Retina (tissue), 1 donor: ENCODE measurements around the gene FLT3LG.

ENCODE experiments used
- DNase-seq: peaks from one replicate; pipeline ENCODE4 v3.0.0-alpha.2; 2016

Gene FLT3LG, protein sequence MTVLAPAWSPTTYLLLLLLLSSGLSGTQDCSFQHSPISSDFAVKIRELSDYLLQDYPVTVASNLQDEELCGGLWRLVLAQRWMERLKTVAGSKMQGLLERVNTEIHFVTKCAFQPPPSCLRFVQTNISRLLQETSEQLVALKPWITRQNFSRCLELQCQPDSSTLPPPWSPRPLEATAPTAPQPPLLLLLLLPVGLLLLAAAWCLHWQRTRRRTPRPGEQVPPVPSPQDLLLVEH

DNA sequence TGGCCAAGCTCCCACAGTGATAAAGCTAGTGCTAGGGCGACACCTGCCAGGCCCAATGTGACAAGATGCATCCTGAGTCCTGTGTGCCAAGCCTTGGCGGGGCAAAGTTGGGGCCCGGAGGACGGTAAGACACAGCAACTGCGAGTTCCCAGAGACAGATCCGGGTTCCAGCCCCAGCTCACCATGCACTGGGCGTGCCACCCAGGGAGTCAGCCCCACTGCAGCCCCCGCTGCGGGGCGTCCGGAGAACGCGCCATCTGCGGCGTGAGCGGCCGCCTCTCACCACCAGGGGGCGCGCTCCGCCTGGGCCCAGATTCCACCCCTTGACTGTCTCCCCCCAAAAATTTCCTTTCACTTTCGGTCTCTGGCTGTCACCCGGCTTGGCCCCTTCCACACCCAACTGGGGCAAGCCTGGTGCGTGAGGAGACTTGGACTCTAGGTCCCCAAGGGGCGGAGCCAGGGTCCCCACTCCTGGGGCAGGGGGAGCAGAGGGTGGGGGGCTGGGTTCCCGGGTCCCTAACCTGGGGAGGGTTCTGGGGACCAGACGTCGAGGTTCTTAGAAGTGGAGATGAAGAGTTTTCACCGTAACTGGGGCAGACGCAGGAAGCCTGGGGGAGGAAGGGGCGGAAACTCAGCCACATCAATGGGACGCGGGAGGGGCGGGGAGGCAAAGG, at the start of gene FLT3LG:
TSS of gene FLT3LG (plus strand) at position 348 of the 674 bp plus-strand sequence. CDS start 425 bp downstream, outside the sequence.
- DNase-seq: peak; percentile 86

- no peak for DNase-seq
These were observed 48.8 kb upstream of the FLT3LG start, which contains the start of gene GFY for GRCh38 chr19:49425178-49425577. Gene GFY, plus strand, starts transcription at chr19:49425388. Its CDS starts 1,043 bp downstream, at chr19:49426431.

DNA sequence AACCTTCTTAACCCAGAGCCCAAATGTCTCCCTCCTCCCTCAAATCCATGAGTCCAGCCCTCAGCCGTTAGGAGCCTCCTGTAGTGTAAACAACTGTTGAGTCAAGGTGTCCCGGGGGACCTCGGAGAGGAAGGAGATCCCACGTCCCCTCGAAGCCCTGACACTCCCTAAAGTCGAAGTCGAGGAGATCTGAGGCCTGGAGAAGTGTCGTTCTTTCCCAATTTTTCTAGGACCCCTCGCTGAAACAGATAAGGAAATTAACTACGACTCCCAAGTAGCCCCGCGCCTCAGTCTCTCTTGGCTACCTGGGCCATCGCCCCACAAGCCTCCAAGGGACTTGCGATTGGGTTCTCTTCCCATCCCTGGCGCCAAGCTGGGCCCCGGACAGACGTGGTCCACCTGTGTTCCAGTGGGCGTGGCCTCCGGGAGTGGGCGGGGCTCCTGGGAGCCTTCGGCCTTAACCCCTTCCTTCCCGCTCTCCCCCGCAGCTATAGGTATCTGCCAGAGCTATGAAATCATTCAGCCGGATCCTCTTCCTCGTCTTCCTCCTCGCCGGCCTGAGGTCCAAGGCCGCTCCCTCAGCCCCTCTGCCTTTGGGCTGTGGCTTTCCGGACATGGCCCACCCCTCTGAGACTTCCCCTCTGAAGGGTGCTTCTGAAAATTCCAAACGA, 48.0 kb upstream of the FLT3LG start:
- DNase-seq: no peak

DNA sequence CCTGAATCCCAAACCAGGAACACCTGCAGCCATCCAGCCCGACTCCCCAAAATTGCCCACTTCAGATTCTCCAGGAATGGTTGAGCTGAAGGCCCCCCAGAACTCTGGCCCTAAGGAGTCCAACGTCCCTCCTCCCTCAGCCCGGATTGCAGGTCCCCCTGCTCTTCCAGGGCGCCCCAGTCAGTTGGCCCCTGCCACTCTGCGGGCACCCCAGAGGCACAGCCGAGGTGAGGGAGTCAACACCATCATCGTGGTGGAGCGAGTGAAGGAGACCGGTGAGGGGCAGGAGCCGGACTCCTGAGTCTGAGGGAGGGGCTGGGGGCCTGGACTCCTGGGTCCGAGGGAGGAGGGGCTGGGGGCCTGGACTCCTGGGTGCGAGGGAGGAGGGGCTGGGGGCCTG, 46.7 kb upstream of the FLT3LG start:
- no peak for DNase-seq

- no peak for DNase-seq
These were observed 46.0 kb upstream of the FLT3LG start for GRCh38 chr19:49427855-49428546.

- no peak for DNase-seq
These were observed 45.2 kb upstream of the FLT3LG start for GRCh38 chr19:49428547-49429451.

- DNase-seq: no peak
These were observed 43.8 kb upstream of the FLT3LG start for GRCh38 chr19:49430172-49430677.

DNA sequence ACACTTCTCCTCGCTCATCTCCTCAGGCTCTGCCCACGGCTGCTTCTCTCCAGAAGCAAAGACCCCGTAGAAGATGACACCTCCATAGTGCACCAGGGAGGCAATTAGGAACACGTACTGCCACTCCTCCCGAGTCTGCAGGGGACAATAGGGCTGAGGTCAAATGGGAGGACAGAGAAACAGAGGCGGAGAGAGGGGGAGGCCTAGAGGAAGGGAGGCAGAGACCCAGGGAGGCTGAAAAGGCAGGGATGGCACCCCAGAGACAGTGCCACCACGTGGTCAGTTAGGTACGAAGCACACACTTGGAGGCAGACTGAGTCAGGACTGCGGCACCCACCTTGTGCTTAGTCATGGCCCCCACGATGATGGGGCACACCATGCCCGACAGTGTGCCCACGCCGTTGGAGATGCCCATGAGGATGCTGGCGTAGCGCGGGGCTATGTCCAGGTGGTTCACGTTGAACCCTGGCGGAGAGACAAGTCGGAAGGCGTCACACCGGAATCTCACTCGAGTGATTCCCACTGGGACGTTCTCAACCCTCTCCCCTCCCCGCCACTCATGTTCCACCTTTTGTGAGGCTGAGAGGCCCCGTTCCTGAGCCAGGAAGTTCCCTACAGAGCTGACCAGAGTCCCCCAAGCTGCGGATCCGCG, 43.2 kb upstream of the FLT3LG start:
- no peak for DNase-seq

GRCh38 chr19:49431330-49431749, 42.7 kb upstream of the FLT3LG start:
- no peak for DNase-seq

GRCh38 chr19:49432141-49433073, 41.6 kb upstream of the FLT3LG start:
- no peak for DNase-seq

- DNase-seq: no peak
These were observed 40.6 kb upstream of the FLT3LG start for GRCh38 chr19:49433240-49433901.

DNA sequence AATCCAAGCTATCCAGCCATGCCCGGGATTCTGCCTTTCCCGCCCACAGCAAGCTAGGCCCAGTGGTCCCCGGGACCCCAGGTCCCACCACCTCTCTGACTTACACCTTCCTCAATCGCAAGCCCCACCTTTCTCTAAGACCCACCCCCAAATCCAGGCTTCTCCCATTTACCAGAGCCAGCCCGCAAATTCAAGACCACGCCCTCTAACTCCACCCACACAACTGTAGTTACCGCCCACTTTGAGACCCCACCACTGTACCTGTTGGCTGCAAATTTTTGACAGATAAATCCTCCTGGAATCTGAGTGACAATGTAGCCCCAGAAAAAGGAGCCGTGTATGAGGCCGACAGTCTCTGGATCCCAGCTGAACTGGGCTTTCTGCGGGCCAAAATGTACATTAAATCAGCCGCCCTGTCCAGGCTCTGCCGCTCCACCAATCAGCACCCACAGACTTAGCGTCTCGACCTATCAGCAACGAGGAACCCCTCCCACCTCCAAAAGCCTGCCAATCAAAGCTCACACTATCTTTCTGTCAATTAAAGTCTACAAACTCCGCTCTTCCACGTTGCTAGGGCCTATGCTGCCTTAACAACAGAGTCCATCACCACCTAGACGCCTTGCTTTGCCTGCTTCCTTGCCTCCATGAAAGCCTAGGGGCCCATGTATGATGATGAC, 39.0 kb upstream of the FLT3LG start:
- no peak for DNase-seq

- DNase-seq: no peak
These were observed 38.3 kb upstream of the FLT3LG start for GRCh38 chr19:49435670-49436069.

GRCh38 chr19:49436381-49437017, 37.5 kb upstream of the FLT3LG start:
- no peak for DNase-seq

- DNase-seq: no peak
These were observed 36.8 kb upstream of the FLT3LG start for GRCh38 chr19:49437231-49437630.

- DNase-seq: no peak
These were observed 35.8 kb upstream of the FLT3LG start for GRCh38 chr19:49438261-49438660.

DNA sequence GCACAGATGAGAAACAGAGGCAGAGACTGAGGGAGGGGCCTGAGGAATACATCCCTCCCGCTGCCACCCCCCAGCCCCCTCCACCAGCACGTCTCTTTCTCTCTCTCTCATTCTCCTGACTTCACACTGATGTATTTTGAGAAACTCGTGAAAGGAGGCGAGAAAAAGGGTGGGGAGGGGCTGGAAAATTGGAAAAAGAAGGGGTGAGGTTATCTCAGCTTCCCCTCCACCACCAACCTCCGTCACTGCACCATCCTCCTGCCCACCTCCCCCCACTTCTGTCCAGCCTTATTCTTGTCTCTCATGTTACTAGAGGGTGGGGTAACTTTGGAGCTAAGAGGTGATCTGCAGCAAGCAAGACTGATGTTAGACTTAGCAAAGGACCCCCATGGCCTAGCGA, 34.2 kb upstream of the FLT3LG start:
- DNase-seq: no peak

DNA sequence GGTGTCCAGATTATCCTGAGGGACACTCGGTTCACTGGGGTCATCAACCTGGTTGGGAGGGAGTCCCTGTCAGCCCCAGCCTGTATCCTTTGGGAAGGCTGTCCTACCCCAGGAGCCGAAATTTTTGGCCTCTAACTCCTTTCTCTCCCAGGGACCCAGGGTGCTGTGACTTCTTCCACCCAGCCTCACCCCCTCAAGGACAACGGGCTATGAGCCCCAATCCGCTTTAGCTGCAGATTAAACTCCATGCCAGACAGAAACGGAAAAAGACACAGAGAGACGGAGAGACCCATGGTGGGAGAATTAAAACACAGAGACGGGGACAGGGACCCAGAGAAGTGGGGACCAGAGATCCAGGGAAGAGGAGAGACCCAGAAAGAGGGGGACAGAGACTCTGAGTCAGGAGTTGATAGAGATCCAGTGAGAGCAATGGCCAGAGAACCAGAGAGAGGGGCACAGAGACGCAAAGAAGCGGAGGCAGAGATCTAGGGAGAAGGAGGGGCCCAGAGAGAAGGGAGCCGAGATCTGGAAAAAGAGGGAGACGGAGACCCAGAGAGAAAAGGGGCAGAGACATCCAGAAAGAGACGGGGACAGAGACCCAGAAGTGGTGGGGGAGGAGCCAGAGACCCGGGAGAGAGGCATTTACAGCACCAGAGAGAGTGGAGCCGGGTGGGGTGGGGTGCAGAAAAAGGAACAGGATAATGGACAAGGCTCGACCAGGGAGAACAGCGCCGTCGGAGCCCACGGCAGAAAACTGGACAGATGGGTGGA, 33.4 kb upstream of the FLT3LG start:
- no peak for DNase-seq
